ENCODE results near the gene PPM1K. TPM values are rescaled to one million over a fixed set of nuclear protein-coding genes. Genes with fewer than 3 reads are reported as not detected.

Gene PPM1K
- polyA plus RNA-seq, 1 donor (not counting 4 experiments of a cell fraction or from before 2014, with no cell fraction given): 9.8 TPM

- Histone ChIP-seq H3K9ac (ENCODE audit: control insufficient read depth, extremely low read depth, insufficient read depth, low read length) (no peak overlapping the region), H3K4me1 (ENCODE audit: control insufficient read depth, extremely low read depth, insufficient read depth, low read length) (no peaks in the 10 kb centered on the region), H3K9me1 (ENCODE audit: control insufficient read depth, extremely low read depth, insufficient read depth, low read length) (no peaks in the 10 kb centered on the region), H3K79me2 (ENCODE audit: control insufficient read depth, insufficient read depth, low read length) (no peaks in the 10 kb centered on the region), H3K27ac (ENCODE audit: control insufficient read depth, insufficient read depth, low read length) (no peak overlapping the region), H3K27me3 (ENCODE audit: control insufficient read depth, extremely low read depth, insufficient read depth, low read length) (no peaks in the 10 kb centered on the region), H3K4me2 (ENCODE audit: control insufficient read depth, extremely low read depth, insufficient read depth, low read depth, low read length) (no peak overlapping the region), H2AFZ (ENCODE audit: control insufficient read depth, low read length) (no peak overlapping the region), H4K20me1 (ENCODE audit: control insufficient read depth, extremely low read depth, insufficient read depth, low read length) (no peaks in the 10 kb centered on the region), H3K36me3 (ENCODE audit: control insufficient read depth in 2 of 2, extremely low read depth in 1 of 2, insufficient read depth in 2 of 2, low read length in 2 of 2) (no peaks in the 10 kb centered on the region), H3K4me3 (ENCODE audit: control insufficient read depth in 2 of 3, extremely low read depth in 1 of 3, insufficient read depth in 2 of 3, low read depth in 1 of 3, low read length in 3 of 3) (no peak overlapping the region), H3K9me3 (ENCODE audit: control insufficient read depth, low read depth, low read length) (no peaks in the 10 kb centered on the region)
- TF ChIP-seq CTCF (optimal IDR thresholded peaks at IDR 0.05 in 1 of 3, IDR thresholded peaks at IDR 0.05 in 1 of 3, conservative IDR thresholded peaks at IDR 0.05 in 1 of 3; ENCODE audit: extremely low read depth in 1 of 3, insufficient read depth in 2 of 3, low read length in 3 of 3) (no peak), EZH2 (IDR thresholded peaks at IDR 0.05; ENCODE audit: low read length) (no peak)
- dilution Hi-C loops (cut with MboI; ENCODE audit: extremely low pct_ligation_motif_present, low sequenced_read_pairs): loop anchor here (25.0 kb wide), 1 partner anchor 354 kb away; no protein-coding TSS in a partner anchor
- DNase-seq (ENCODE audit: low read depth, low spot score) (no peak), FAIRE-seq (no peak)
Observed at GRCh38 chr4:88216395-88216794, 68.0 kb downstream of the PPM1K start.

GRCh38 chr4:88215351-88215750, 69.0 kb downstream of the PPM1K start:
- Histone ChIP-seq H3K4me1 (ENCODE audit: control insufficient read depth, extremely low read depth, insufficient read depth, low read length) (no peaks in the 10 kb centered on the region), H2AFZ (ENCODE audit: control insufficient read depth, low read length) (no peak overlapping the region), H3K4me2 (ENCODE audit: control insufficient read depth, extremely low read depth, insufficient read depth, low read depth, low read length) (no peak overlapping the region), H3K9me3 (ENCODE audit: control insufficient read depth, low read depth, low read length) (no peaks in the 10 kb centered on the region), H3K4me3 (ENCODE audit: control insufficient read depth in 2 of 3, extremely low read depth in 1 of 3, insufficient read depth in 2 of 3, low read depth in 1 of 3, low read length in 3 of 3) (no peak overlapping the region), H3K9ac (ENCODE audit: control insufficient read depth, extremely low read depth, insufficient read depth, low read length) (no peak overlapping the region), H3K9me1 (ENCODE audit: control insufficient read depth, extremely low read depth, insufficient read depth, low read length) (no peaks in the 10 kb centered on the region), H4K20me1 (ENCODE audit: control insufficient read depth, extremely low read depth, insufficient read depth, low read length) (no peaks in the 10 kb centered on the region), H3K27me3 (ENCODE audit: control insufficient read depth, extremely low read depth, insufficient read depth, low read length) (no peaks in the 10 kb centered on the region), H3K27ac (ENCODE audit: control insufficient read depth, insufficient read depth, low read length) (no peak overlapping the region), H3K79me2 (ENCODE audit: control insufficient read depth, insufficient read depth, low read length) (no peaks in the 10 kb centered on the region), H3K36me3 (ENCODE audit: control insufficient read depth in 2 of 2, extremely low read depth in 1 of 2, insufficient read depth in 2 of 2, low read length in 2 of 2) (no peaks in the 10 kb centered on the region)
- TF ChIP-seq EZH2 (IDR thresholded peaks at IDR 0.05; ENCODE audit: low read length) (no peak), CTCF (optimal IDR thresholded peaks at IDR 0.05 in 1 of 3, IDR thresholded peaks at IDR 0.05 in 1 of 3, conservative IDR thresholded peaks at IDR 0.05 in 1 of 3; ENCODE audit: extremely low read depth in 1 of 3, insufficient read depth in 2 of 3, low read length in 3 of 3) (no peak)
- no peak for DNase-seq (ENCODE audit: low read depth, low spot score)
- no peak for FAIRE-seq
- dilution Hi-C loops (cut with MboI; ENCODE audit: extremely low pct_ligation_motif_present, low sequenced_read_pairs): loop anchor here (25.0 kb wide), 1 partner anchor 353 kb away; no protein-coding TSS in a partner anchor

Measured in keratinocyte (primary cell).